ENCODE data around the gene THBD.

Gene THBD

GRCh38 chr20:23062632-23063031 is 13.2 kb upstream of the THBD start:
- no peak overlapping the region for H3K4me3 ChIP-seq
- no peak for DNase-seq (ENCODE audit: low read depth, low spot score)
- no peaks in the 10 kb centered on the region for H3K36me3 ChIP-seq (ENCODE audit: insufficient read depth, low read length)
- no peak for TF ChIP-seq FOXP2 (optimal IDR thresholded peaks at IDR 0.05; ENCODE audit: control extremely low read depth, extremely low read length, insufficient read depth)
- H3K27ac ChIP-seq, result no peak overlapping the region
- H3K9me3 ChIP-seq (ENCODE audit: low read depth, low read length), result no peaks in the 10 kb centered on the region
- H3K9ac ChIP-seq (ENCODE audit: insufficient read length), result no peak overlapping the region

GRCh38 chr20:23061734-23062561 is 12.5 kb upstream of the THBD start:
- Histone ChIP-seq H3K4me3 (no peak overlapping the region), H3K9me3 (ENCODE audit: low read depth, low read length) (no peaks in the 10 kb centered on the region), H3K9ac (ENCODE audit: insufficient read length) (no peak overlapping the region), H3K27ac (no peak overlapping the region), H3K36me3 (ENCODE audit: insufficient read depth, low read length) (no peaks in the 10 kb centered on the region)
- DNase-seq (ENCODE audit: low read depth, low spot score), result no peak
- TF ChIP-seq FOXP2 (optimal IDR thresholded peaks at IDR 0.05; ENCODE audit: control extremely low read depth, extremely low read length, insufficient read depth), result no peak
- TF ChIP-seq POLR2AphosphoS5 (IDR thresholded peaks at IDR 0.05; ENCODE audit: borderline replicate concordance, low read depth, low read length), result no peak
- no peak for TF ChIP-seq EZH2 (IDR thresholded peaks at IDR 0.05)

DNA sequence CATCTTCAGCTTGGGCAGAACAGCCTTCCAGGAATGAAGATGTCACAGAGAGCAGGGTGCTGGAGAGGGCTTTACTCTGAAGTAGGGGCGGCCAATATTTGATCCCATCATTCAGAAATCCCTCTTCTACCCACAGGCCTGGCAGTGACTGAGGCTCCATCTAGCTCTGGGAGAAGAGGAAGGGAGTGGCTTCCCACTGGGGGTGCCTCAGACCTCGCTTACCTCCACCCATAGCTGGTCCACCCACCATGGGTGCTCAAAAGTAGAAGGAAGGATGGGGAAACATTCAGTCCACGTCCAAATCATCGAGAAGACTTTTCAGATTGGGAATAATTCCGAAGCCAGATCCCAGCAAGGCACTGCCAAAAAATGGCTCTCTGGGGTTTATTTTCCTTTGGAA is 11.8 kb upstream of the THBD start:
- TF ChIP-seq FOXP2 (optimal IDR thresholded peaks at IDR 0.05; ENCODE audit: control extremely low read depth, extremely low read length, insufficient read depth) (no peak), EZH2 (IDR thresholded peaks at IDR 0.05) (no peak), POLR2AphosphoS5 (IDR thresholded peaks at IDR 0.05; ENCODE audit: borderline replicate concordance, low read depth, low read length) (no peak)
- no peaks in the 10 kb centered on the region for H3K36me3 ChIP-seq (ENCODE audit: insufficient read depth, low read length)
- no peak overlapping the region for H3K9ac ChIP-seq (ENCODE audit: insufficient read length)
- H3K4me3 ChIP-seq, result no peak overlapping the region
- DNase-seq (ENCODE audit: low read depth, low spot score), result no peak
- H3K9me3 ChIP-seq (ENCODE audit: low read depth, low read length), result no peaks in the 10 kb centered on the region
- H3K27ac ChIP-seq, result no peak overlapping the region

DNA sequence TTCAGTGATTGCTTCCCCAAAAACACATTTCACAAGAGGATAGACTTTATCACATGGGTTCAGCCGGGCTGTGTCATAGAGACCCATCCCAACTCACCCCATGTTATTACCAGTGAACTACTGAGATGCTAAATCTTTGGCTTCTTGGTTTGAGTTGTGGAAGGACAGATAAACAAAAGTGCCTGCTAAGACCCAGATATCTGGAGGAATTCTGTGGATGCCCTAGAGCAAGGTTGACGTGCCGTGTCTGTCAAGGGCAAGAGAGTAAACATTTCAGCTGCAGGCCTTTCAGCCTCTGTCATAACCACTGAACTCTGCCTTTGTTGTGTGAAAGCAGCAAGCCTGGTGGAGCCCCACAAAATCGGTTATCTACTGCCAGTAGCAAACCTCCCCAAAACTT is 11.2 kb upstream of the THBD start:
- Histone ChIP-seq H3K9ac (ENCODE audit: insufficient read length) (no peak overlapping the region), H3K27ac (no peak overlapping the region), H3K36me3 (ENCODE audit: insufficient read depth, low read length) (no peaks in the 10 kb centered on the region), H3K9me3 (ENCODE audit: low read depth, low read length) (no peaks in the 10 kb centered on the region), H3K4me3 (no peak overlapping the region)
- TF ChIP-seq POLR2AphosphoS5 (IDR thresholded peaks at IDR 0.05; ENCODE audit: borderline replicate concordance, low read depth, low read length) (no peak), EZH2 (IDR thresholded peaks at IDR 0.05) (no peak), FOXP2 (optimal IDR thresholded peaks at IDR 0.05; ENCODE audit: control extremely low read depth, extremely low read length, insufficient read depth) (no peak)
- no peak for DNase-seq (ENCODE audit: low read depth, low spot score)

DNA sequence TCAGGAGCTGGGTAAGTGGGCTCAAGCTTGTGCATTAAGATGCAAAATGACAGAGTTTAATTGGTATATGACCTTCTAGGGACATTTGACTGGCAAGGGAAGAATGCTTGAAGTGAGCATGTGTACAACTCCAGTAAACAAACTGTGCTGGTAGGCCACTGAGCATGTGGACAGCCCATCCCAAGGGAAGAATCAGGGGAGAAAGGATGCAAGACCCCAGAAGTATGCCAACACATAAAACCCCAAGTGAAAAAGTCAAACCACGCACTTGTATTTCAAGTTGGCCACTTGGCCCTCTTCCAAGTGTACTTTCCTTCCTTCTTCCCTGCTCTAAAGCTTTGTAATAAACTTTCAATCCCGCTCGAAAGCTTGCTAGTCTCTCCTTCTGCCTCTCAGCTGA is 10.4 kb upstream of the THBD start:
- H3K27ac ChIP-seq, result no peak overlapping the region
- no peak for DNase-seq (ENCODE audit: low read depth, low spot score)
- TF ChIP-seq FOXP2 (optimal IDR thresholded peaks at IDR 0.05; ENCODE audit: control extremely low read depth, extremely low read length, insufficient read depth) (no peak), POLR2AphosphoS5 (IDR thresholded peaks at IDR 0.05; ENCODE audit: borderline replicate concordance, low read depth, low read length) (no peak), EZH2 (IDR thresholded peaks at IDR 0.05) (no peak)
- H3K36me3 ChIP-seq (ENCODE audit: insufficient read depth, low read length), result no peaks in the 10 kb centered on the region
- H3K9ac ChIP-seq (ENCODE audit: insufficient read length), result no peak overlapping the region
- no peaks in the 10 kb centered on the region for H3K9me3 ChIP-seq (ENCODE audit: low read depth, low read length)
- no peak overlapping the region for H3K4me3 ChIP-seq

DNA sequence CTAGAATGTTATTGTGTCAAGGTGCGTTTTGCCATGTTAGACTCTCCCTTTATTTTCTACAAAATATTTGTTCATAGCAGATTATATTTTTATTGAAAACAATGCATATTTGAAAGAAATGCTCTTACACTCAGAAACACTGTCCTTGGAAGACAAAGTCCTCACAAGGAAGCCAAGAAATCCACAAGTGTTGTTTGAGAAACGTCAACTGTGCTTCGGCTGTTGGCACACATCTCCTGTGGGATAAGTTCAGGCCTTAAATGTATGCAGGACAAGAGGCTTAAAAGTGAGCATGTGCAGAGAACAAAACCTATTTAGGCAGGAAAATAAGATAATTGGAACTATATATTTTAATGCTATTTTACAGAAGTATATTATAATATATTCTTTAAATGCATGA is 9.5 kb upstream of the THBD start:
- no peaks in the 10 kb centered on the region for H3K9me3 ChIP-seq (ENCODE audit: low read depth, low read length)
- H3K36me3 ChIP-seq (ENCODE audit: insufficient read depth, low read length), result no peaks in the 10 kb centered on the region
- H3K9ac ChIP-seq (ENCODE audit: insufficient read length), result no peak overlapping the region
- no peak for TF ChIP-seq POLR2AphosphoS5 (IDR thresholded peaks at IDR 0.05; ENCODE audit: borderline replicate concordance, low read depth, low read length)
- no peak for TF ChIP-seq FOXP2 (optimal IDR thresholded peaks at IDR 0.05; ENCODE audit: control extremely low read depth, extremely low read length, insufficient read depth)
- no peak for TF ChIP-seq EZH2 (IDR thresholded peaks at IDR 0.05)
- H3K27ac ChIP-seq, result no peak overlapping the region
- no peak for DNase-seq (ENCODE audit: low read depth, low spot score)
- no peak overlapping the region for H3K4me3 ChIP-seq

DNA sequence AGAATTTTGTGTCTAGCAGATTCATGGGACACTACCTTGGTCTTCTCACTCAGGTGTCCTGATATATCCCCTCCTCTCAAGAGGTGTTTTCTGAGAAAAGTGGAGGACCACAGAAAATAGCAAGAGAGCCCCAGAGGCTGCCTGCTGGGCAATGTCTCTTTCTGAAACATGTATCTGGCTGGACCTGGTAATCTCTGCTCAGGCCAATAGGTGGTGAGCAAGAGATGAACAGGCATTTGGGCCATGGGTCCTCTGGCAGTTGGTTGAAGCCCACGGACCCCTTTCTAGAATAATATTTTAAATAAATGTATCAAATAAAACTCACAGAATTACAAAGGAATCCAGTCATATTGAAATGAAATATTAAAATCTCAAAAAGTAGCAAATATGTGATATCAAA is 8.8 kb upstream of the THBD start:
- DNase-seq (ENCODE audit: low read depth, low spot score), result no peak
- no peak for TF ChIP-seq FOXP2 (optimal IDR thresholded peaks at IDR 0.05; ENCODE audit: control extremely low read depth, extremely low read length, insufficient read depth)
- TF ChIP-seq EZH2 (IDR thresholded peaks at IDR 0.05), result no peak
- Histone ChIP-seq H3K4me3 (no peak overlapping the region), H3K9ac (ENCODE audit: insufficient read length) (no peak overlapping the region), H3K36me3 (ENCODE audit: insufficient read depth, low read length) (no peaks in the 10 kb centered on the region), H3K9me3 (ENCODE audit: low read depth, low read length) (no peaks in the 10 kb centered on the region), H3K27ac (no peak overlapping the region)

DNA sequence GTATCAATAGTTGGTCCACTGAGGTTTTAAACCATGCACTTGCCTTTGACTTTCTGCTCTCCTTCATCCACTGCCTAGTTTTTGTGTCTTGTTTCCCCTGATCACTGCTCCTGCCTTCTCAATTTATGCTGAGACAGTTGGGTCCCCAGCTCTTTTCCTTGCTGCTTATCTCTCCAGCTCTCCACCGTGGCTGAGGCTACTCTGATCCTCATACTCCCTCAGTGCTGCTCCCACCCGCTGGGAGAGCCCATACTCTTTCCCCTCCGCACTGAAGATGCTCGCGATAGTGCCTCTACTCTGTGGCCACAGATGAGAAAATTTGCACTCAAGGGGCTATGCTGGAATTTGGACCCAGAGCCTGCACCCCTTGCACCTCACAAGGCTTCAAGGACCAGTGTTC is 3.4 kb upstream of the THBD start:
- TF ChIP-seq EZH2 (IDR thresholded peaks at IDR 0.05) (no peak), POLR2AphosphoS5 (IDR thresholded peaks at IDR 0.05; ENCODE audit: borderline replicate concordance, low read depth, low read length) (no peak), FOXP2 (optimal IDR thresholded peaks at IDR 0.05; ENCODE audit: control extremely low read depth, extremely low read length, insufficient read depth) (no peak)
- no peak overlapping the region for H3K9ac ChIP-seq (ENCODE audit: insufficient read length)
- no peak overlapping the region for H3K4me3 ChIP-seq
- no peak for DNase-seq (ENCODE audit: low read depth, low spot score)
- no peaks in the 10 kb centered on the region for H3K36me3 ChIP-seq (ENCODE audit: insufficient read depth, low read length)
- no peaks in the 10 kb centered on the region for H3K9me3 ChIP-seq (ENCODE audit: low read depth, low read length)
- H3K27ac ChIP-seq, result no peak overlapping the region
